Measurements from ENCODE around the gene ATP5PB.

GRCh38 chr1:111503585-111504060, 54.4 kb downstream of the ATP5PB start, which contains the start of the genes ADORA3 and TMIGD3:
- no peak for TF ChIP-seq EGR1 (IDR thresholded peaks at IDR 0.05; ENCODE audit: low read depth)
- no peak for TF ChIP-seq POLR2AphosphoS5 (IDR thresholded peaks at IDR 0.05; ENCODE audit: low read depth, low read length)
- TF ChIP-seq CTCF (IDR thresholded peaks at IDR 0.05 in 2 of 3, conservative IDR thresholded peaks at IDR 0.05 in 1 of 3; ENCODE audit: borderline replicate concordance in 1 of 3, insufficient read depth in 1 of 3, low read depth in 2 of 3, low read length in 2 of 3), result no peak
- no peak for TF ChIP-seq ZNF274 (IDR thresholded peaks at IDR 0.05; ENCODE audit: low read depth, low read length)
- no peak for TF ChIP-seq TCF7L2 (IDR thresholded peaks at IDR 0.05; ENCODE audit: borderline replicate concordance, extremely low read depth, insufficient read depth, insufficient read length)
- no peak for TF ChIP-seq POLR2A (IDR thresholded peaks at IDR 0.05; ENCODE audit: borderline replicate concordance, extremely low read depth, insufficient read depth, insufficient read length)

Measured in HCT116 (cell line).